NCI-H526 treated with DMSO at 0.1 percent for 48 hours (cell line): ENCODE results near the gene ADGRB2.

Experiments
- DNase-seq: peaks from one replicate; lab custom pipeline; 2025; lab: John Stamatoyannopoulos, UW

ADGRB2 gene

DNA sequence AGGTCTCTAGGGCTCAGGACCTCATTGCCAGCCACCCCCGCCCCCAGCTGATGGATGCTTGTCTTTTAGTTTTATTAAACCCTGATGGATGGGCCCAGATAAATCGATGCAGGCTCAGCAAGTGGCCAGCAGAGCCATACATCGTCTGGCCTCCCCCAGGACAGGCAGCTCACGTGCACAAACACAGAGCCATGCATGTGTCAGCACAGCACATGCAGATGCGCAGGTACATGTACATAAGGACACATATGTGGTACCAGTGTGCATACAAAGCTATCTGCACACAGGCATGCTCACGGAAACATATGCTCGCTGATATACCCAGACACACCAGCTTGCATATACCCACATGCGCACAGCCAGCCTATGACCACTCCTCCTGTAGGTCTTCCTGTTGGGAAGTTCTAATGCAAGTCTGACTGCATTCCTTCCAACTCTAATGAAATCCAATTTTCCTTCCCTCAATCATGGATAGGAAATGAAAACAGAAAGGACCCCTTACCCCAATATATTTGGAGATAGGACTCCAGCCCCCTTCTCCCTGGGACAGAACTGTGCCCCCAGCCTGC is 61.2 kb downstream of the ADGRB2 start:
- DNase-seq = no peak

DNA sequence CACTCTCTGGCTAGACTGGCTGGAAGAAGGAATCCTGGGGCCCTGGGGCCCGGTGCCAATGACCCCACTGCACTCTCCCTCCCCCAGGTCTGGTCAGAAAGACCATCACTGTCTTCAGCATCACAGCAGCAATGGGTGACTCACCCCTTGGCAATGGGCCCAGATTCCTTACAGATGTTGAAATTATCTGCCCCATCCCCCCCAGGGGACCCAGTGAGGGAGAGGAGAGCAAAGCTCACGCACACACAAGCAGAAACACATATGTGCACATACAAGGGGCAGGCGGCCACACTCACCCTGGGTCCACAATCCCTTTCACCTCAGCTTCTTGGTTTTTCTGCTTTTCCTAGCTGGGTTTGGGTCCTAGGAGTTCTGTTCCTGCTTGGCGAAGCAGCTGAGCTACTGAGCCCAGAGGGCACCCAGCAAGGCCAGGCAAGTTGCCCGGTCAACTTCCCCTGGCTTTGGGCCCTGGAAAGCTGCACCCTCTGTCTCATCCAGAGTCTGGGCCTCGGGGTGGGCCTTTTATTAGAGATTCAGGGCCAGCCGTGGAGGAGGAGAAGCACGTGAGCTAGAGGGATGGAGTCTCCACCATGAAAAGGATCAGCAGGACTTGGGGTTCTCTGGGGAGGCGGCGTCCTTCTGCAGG is 62.9 kb downstream of the ADGRB2 start:
- no peak for DNase-seq

DNA sequence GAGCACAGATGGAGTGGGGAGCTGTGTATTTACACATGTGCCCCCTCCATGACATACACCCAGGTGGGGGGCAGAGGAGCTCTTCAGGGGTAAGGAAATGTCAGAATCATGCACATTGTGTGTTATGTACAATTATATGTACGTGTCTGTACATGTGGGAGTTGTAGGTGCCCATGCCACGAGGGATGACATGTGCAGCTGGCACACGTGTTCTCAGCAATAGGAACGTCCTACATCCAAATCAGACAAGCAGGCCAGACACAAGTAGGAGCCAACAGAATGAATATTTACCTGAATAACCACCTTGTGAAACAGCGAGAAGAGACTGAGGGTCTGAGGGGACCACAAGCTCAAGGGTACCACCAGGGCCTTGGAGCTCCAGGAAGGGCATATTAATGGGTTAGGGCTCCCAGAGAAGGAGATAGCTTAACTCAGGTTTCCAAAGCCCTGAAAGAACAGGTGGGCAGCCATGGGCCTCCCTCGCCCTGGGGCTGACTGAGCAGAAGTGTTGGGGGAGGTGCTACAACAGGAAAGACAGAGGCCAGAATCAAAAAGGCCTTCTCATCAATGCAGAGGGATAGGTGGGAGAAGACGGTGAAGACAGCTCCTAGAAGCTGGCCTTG is 63.6 kb downstream of the ADGRB2 start:
- DNase-seq = no peak

DNA sequence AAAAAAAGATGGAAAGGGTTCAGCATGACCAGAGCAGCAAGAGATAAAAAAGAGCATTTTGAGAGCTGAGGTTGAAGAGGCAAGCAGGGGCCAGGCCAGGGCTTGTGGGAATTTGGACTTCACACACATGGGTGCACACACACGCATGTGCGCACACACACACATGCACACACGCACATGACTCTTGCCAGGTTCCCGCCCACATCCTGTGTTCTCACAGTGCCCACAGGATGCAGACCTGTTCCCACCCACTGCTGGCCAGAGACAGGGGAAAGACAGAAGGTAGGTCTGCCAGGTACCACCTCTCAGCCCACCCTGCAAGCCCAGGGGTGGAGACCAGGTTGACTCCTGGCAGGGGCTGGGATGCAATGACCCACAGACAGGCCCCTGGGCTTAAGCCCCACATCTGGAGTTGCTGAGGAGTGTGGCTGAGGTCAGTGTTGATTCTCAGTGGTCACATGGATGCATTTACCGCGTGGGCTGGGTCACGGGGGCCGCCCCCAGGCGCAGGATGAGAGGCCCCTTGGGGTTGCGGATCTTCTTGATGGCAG is 64.7 kb downstream of the ADGRB2 start:
- no peak for DNase-seq

DNA sequence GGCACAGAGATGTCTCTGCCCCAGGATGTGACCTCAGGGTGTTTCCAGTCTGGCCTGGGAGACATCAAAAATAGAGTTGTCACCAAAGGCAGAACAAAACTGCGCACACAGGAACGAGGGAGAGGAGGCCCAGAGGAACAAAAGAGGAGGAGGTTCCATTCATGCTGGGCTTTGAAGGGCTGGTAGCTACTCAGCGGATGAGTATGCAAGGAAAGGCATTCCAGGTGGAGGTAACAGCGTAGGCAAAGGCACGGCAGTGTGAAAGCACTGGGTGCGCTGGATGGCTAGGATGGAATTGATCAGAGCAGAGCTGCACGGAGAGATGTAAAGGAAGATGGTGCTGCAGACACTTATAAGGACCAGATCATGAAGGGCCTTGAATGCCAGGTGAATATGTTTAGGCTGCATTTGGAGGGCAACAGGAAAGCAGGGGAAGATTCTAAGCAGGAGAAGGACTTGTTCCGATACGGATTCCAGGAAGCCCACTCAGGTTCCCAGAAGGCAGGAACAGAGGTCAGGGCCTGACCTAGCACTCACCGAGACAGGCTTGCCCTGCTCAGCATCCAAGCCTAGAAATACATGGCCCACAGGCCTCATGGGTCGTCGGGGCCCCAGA is 66.7 kb downstream of the ADGRB2 start:
- DNase-seq = no peak

DNA sequence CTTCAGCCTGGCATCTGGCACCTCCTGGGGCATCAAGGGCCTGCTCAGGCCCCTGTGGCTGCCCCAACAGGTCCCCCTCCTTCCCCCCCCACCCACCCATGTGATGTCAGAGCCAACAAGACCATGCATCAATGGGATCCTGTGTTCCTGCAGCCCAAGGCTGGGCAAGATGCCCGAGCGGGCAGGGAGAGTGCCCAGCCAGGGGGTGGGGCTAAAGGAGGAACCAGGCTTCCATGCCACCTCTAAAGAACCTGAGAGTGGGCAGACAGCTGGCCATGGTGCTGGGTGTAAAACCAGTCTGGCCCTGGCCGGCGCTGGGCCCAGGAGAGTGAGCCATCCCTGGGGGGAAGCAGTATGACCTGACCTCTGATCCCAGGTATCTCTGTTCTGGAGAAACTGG is 67.9 kb downstream of the ADGRB2 start:
- DNase-seq = no peak

DNA sequence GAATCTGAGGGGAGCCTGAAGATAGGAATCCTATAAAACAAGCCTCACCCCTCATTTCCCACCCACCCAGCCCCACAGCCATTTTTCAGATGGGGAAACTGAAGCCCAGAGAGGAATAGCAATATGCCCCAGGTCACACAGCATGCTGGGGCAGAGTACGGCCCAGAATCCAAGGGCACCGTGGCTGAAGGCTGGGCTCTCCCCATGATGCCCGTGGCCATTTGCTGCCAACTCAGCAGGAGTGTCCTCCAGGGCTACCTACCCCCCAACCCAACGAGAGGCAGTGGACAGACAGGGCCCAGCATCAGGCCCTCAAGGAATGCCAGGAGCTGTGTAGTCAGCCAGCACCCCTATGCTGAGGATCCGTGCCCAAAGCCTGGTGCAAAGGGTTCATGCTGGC is 68.8 kb downstream of the ADGRB2 start:
- DNase-seq = no peak

DNA sequence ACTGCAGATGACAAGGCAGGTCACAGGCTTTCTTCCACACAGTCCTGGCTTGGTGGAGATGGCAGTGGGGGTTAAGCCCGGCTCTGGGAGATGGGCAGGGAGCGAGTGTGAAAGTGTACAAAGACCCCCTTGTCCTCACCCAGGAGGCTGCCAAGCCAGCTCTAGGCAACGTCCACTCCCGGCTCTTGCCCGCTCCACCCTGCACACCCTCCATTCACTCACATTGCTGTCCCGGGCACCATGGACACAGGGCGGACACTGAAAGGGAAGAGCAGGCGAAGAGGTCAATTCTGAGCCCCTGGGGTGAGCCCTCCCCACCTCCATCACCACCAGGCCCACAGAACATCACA is 69.2 kb downstream of the ADGRB2 start:
- no peak for DNase-seq

DNA sequence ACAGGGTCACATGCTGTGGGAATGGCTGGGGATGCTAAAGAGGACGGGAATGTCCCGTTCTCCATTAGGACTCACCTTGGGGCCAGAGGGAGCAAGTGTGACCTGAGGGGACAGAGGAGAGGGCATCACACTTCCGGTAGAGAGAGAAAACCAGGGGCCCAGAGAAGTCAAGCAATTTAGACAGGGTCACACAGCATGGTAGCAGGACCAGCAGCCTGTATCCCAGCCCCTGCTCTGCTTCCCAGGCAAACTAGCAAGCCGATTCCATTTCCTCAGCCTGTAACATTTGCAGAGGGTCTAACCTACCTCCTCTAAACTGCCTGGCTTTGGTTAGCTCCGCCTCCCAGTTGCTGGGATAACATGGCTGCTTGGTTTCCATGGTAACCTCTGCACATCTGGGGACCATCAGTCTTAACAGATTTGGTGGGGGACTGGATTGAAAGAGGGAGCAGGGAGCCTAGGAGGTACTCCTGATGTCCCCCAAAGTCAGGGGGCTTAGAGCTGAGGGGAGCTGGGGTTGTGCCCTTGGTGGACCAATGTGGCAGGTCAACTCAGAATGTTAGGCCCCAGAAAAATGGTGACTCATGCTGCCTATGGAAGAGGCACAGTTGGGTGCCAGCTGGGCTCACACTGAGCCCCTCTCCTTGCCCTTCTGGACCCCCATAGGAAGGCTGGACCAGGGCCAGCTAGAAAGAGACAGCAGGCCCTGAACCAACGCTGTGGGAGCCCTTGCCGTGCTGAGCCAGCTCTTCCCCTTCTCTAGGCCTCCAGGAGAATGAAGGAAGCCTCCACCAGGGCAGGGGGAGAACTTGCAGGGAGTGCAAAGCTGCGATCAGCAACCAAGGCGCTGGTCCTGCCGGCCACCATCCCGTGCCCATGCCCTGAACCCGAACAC is 69.8 kb downstream of the ADGRB2 start:
- DNase-seq = no peak

DNA sequence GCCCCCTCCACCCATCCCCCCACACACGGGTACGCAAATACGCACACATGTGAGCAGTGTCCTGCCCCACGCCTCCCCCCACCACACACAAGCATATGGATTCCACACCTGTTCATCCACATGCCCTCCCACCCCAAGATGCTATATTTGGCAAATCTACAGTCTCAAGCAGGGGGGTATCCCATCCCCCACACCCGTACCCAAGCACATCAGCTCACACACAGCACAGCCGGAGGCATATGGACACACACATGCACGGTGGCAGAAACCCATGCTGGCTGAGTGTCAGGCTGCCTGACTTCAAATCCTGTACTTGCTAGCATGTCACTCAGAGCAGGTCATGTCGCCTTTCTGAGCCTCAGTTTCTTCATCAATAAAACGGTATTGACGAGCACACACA is 70.9 kb downstream of the ADGRB2 start:
- DNase-seq = no peak

DNA sequence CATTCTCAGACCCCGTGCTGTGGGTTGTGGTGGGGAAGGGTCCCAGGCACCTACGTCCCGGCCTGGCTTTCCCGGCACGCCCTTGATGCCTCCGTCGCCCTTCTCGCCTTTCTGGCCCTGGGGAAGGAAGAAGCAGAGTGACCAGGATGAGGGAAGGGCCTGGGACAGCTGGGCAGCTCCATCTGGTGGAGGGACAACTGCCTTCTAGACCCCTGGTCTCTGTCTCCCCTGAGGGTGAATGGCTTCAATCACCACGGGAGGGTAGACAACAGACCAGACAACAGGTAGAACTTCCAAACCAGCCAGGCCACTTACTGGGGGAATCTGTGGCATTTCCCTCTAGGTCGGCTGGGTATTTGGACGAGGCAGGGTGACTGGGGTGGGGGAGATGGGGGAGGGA is 72.2 kb downstream of the ADGRB2 start:
- no peak for DNase-seq

DNA sequence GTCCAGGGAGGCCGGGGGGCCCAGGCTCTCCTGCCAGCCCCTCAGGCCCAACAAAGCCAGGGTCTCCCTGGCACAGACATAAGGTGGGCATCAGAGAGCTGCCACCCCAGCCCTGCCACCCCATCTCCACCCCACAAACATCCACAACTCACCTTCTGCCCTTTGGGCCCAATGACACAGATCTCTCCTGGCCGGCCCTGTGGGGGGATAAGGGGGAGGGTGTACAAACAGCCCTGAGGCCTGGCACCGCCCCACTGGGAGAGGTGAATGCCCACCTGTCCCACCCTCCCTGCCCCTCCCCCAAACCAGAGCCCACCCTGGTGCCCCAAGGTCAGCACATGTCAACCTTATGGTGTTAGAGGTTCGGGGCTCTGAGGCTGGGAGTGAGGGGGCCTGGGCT is 72.7 kb downstream of the ADGRB2 start:
- no peak for DNase-seq

DNA sequence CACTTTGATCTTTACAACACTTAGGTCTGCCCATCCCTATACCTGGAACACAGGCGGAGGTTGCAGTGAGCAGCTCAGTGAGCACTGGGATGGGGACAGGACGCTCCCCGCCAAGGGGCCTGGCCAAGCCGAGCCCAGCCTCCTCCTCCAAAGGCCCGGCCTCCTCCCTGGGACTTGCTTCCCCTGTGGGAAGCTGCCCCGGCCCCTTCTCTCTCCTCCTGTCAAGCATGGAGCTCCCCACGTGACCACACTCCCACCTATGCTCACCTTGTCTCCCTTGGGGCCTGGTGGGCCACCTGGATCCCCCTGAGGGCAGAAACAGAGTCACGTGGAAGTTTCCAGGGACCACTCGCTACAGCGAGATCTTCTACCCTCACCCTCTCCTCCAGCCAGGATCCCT is 73.2 kb downstream of the ADGRB2 start:
- no peak for DNase-seq

DNA sequence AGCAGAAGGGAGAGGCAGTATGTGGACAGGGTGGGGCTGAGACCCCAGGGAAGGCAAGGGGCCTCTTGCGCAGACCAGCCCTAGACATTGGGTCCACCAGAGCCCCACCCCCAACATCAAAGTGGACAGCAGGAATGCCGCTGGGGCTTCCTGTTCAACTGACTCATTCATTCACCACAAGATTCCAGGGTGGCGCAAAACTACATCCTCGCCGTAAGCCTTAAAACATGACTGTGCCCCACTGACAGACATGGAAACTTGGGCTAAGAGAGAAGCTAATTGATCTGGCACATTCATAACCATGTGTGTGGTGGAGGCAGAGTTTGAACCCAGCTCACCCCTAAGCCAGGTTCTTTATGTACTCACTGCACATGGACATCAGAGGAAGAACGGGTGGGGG is 74.3 kb downstream of the ADGRB2 start:
- DNase-seq = no peak

DNA sequence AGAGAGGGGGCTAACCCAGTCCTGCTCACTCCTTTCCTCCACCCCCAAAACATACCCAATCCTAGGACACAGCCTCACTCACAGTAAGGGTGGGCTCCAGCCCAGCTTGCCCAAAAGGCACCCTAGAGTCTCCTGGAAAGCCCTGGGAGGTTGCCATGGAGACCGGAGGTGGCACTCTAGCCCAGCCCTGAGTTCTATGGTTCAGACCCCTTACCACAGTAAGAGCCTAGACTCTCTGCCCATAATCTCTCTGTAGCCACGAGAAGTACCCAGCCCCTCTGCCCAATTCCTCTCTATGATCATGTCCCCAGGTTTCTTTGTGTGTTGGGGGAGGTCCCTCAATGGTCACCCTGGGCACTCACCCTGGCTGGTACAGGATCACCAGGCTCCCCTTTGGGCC is 74.8 kb downstream of the ADGRB2 start:
- DNase-seq = no peak

DNA sequence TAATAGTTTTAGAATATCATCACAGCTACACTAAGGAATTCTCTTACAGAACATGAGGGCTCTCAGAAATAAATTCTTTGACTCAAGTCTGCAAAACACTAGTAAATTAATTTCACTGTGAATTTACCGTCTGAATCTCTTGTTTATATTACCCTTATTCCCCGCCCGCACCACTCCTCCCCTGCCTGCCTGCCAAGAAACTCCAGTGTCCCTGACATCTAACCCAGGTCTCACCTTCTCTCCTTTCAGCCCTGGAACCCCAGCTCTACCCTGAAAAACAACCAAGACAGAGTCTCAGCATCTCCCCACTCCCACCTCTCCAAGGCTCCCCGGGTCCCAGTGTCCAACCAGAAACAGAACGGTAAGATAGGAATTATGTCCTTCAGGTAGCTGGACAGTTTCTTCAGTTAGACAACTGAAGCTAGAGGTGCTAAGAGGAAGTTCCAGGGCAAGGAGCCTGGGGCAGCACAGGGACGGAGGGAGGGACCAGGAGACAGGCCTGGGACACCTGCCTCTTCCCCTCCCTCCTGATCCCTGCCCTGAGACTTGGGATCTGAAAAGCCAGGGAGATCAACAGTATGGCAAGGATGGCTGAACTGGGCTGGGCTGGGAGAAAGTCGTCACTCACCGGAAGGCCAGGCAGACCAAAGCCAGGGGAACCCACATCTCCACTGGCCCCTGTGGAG is 75.8 kb downstream of the ADGRB2 start:
- DNase-seq = no peak

DNA sequence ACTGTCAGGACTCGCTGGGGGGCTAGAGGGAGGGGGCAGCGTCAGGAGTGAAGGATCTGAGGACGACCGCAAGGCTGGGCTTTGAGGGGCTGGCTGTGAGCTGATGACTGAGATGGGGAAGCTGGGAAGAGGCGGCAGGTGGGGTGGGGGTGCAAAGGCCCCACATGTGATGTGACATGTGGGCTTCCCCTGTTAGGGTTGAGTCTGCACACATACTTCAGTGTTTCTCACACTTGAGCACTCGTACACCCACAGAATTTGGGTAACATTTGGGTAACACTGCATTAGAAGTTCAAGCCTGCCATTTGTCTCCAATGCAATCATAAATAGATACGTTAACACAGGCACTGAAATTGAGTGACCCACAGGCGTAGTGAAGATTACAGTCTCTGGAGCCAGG is 76.5 kb downstream of the ADGRB2 start:
- no peak for DNase-seq

DNA sequence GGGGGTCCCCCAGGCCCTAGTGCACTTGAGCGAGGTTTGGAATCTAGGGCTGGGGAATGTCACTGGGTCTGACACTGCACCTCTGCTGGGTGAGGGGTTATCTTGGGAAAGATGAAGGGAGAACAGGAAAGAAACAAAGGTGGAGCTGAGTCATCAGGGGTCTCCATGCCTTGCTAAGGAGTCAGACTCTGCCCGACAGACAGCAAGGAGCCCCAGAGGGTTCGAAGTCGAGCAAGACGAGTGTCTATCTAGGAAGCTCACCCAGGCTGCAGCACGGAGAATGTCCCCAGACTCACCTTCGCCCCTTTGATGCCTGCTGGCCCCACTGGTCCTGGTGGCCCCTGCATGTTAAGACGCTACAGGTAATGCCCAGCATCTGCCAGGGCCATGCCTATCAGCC is 78.3 kb downstream of the ADGRB2 start:
- no peak for DNase-seq

DNA sequence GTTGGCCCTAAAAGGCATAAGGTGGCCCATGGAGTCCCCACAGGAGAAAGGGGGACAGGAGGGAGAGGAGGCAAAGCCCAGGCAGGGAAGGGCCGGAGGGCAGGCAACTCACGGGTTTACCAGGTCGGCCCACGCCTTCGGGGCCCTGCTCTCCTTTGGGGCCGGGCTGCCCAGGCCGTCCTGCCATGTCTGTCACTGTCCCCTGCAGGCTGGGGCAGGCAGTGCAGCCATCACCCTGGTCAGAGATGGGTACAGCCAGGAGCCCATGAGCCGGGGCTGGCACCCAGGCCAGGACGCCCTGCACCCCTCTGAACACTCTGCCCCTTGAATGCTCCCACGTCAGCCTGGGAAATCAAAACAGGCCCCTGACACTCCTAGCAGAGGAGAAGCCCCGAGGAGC is 80.1 kb downstream of the ADGRB2 start:
- DNase-seq = no peak

DNA sequence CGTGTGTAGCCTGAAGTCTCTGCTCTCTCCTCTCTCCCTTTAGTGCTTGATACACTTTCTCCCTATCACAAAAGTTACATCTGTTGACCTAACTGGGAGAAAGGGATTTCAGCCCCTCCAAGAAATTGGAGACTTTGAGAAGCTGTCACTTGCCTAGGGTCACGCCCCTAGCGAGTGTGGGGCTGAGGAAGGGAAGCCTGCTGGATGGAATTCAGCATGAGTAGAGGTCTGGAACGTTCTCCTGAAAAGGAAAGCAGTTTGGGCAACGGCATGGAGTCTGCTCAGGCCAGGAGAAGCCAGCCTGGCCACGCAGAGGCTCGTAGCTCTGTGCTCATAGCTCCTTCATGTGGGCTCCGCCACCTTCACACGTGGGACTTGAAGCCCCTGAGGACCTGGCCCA is 82.7 kb downstream of the ADGRB2 start:
- DNase-seq = no peak

DNA sequence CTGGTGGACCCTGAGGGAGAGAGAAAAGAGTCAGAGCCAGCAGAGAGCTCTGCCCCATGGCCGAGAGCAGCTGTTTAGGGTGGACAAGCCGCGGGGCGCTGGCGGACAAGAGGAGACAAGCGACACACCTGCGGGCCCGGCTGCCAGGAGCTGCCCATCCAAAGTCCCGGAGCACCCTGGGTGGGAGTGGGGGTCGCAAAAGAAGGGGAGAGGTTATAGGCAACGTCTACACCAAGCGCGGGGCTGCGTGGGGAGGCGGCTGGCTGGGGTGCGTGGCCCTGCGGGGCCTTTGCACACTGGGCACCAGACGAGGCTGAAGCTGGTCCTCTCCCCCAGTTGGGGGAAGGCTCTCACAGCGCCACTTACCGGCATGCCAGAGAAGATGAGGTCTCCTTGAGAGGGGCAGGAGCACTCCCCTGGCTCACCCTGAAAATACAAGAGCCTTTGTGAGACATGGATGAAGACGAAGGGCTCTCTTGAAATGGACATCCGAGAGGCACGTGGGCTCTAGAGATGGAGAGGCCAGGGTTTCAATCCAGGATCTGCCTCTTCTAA is 84.4 kb downstream of the ADGRB2 start:
- DNase-seq = no peak
